Astrocyte (in vitro differentiated cells and primary cell): ENCODE data around the gene FAM83C.

Experiments used
- CTCF ChIP-seq: IDR thresholded peaks from 2 replicates; pipeline ENCODE4 v1.5.1; 2011; ENCODE audit warnings: low read depth, mild to moderate bottlenecking, inconsistent platforms, low read length, moderate library complexity; ENCODE audit not compliant: insufficient read depth
- EZH2 ChIP-seq: IDR thresholded peaks from 2 replicates; pipeline ENCODE4 v1.6.1; 2012; ENCODE audit warnings: mild to moderate bottlenecking, low read length, inconsistent platforms; ENCODE audit not compliant: insufficient read depth

- TF ChIP-seq EZH2 (no peak), CTCF (no peak)
These were observed 25.4 kb upstream of the FAM83C start for GRCh38 chr20:35317416-35318210.
